Subcutaneous abdominal adipose tissue (tissue), 5 donors: ENCODE measurements around the gene LZTS3.
A peak's percentile ranks its signal among the peaks of the same experiment; 100 is the strongest.

ENCODE experiments used
- H3K27ac ChIP-seq: one replicate; pipeline ENCODE4 v1.7.0; 2013; ENCODE audit warnings: low read depth, mild to moderate bottlenecking, inconsistent platforms, low read length, moderate library complexity
- H3K27me3 ChIP-seq, 5 donors: one replicate each; pipeline ENCODE4 v1.7.0; 2013; ENCODE audit warnings: low read length in 5 of 5, inconsistent platforms in 1 of 5; ENCODE audit not compliant: control insufficient read depth in 5 of 5, insufficient read depth in 4 of 5
- H3K36me3 ChIP-seq, 5 donors: one replicate each; pipeline ENCODE4 v1.7.0; 2013; ENCODE audit warnings: low read length in 5 of 5; ENCODE audit not compliant: control insufficient read depth in 5 of 5, insufficient read depth in 5 of 5
- H3K4me1 ChIP-seq, 5 donors: one replicate each; pipeline ENCODE4 v1.7.0; 2013; ENCODE audit warnings: low read length in 5 of 5, mild to moderate bottlenecking in 3 of 5, moderate library complexity in 1 of 5; ENCODE audit not compliant: control insufficient read depth in 5 of 5, insufficient read depth in 5 of 5
- H3K4me3 ChIP-seq, 5 donors: one replicate each; pipeline ENCODE4 v1.7.0; 2013; ENCODE audit warnings: low read length in 5 of 5, low read depth in 1 of 5
- H3K9ac ChIP-seq, 5 donors: one replicate each; pipeline ENCODE4 v1.7.0; 2013; ENCODE audit warnings: low read length in 5 of 5, mild to moderate bottlenecking in 4 of 5, moderate library complexity in 3 of 5
- H3K9me3 ChIP-seq, 5 donors: one replicate each; pipeline ENCODE4 v1.7.0; 2013; ENCODE audit warnings: low read length in 5 of 5; ENCODE audit not compliant: control insufficient read depth in 5 of 5
- donor health status: healthy.
- donor health status: healthy.
- donor health status: healthy.
- donor health status: healthy.
- donor health status: healthy.

LZTS3 gene

DNA sequence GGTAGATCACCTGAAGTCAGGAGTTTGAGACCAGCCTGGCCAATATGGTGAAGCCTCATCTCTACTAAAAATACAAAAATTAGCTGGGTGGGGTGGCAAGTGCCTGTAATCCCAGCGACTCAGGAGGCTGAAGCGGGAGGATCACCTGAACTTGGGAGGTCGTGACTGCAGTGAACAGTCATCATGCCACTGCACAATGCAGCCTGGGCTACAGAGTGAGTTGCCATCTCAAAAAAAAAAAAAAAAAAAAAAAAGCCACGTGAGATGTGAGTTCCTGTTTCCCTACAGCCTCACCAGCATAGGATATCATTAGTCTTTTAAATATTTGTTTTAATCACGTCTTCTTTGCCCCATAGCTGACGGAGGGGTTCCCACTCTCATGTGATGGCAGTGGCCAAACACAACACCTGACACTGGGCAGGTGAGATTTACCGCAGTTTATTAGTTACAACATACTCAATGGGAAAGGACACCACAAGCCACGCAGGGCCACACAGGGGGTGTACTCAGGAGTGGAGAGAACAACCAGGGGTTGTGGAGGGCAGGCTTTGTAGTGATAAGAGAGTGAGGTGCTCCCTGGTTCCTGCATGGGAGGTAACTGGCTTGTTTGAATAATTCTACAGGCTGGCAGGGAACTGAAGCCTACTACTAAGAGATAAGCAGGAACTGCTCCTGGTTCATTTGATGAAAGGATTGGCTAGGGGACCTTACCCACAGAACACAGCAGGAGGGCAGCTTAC is 4.6 kb upstream of the LZTS3 start:
- no peaks in the 10 kb centered on the region for H3K9me3 ChIP-seq

DNA sequence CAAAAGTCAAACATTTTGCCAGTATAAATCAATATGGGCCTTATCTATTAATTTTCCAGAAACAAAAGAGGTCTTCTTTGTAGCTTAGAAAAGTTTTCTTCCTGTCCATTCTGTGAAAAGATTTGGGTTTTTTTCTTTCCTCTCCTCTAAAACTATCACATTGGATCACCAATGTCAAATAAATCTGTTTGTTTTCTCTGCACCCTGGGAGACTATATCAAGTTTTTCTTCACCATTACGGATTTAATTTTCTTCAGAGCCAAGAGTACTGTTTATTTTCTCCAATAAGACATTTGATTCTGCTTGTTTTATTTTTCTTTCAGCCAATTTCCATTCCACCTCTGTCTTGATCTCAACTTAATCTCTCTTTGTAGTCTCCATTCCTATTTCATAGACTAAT is 1.9 kb upstream of the LZTS3 start:
- peaks cover 4 to 30% (median 27%) of the 10 kb centered on the region in 5 donors for H3K4me1 ChIP-seq
- peaks cover 0 to 2% (median 0%) of the 10 kb centered on the region in 5 donors for H3K27me3 ChIP-seq
- no peaks in the 10 kb centered on the region for H3K9me3 ChIP-seq
- H3K36me3 ChIP-seq: no peaks in the 10 kb centered on the region
- H3K4me3 ChIP-seq: no peak overlapping the region
- peak overlapping the region in 1 of 5 donors; percentile 79 for H3K9ac ChIP-seq
- peak overlapping the region; percentile 9 for H3K27ac ChIP-seq

More for the DNA sequence above, 4.6 kb upstream of the LZTS3 start:
- peaks cover 1 to 28% (median 24%) of the 10 kb centered on the region in 5 donors for H3K4me1 ChIP-seq
- H3K27me3 ChIP-seq: no peaks in the 10 kb centered on the region
- no peaks in the 10 kb centered on the region for H3K36me3 ChIP-seq
- H3K9ac ChIP-seq: no peak overlapping the region
- H3K4me3 ChIP-seq: no peak overlapping the region
- H3K27ac ChIP-seq: no peak overlapping the region

DNA sequence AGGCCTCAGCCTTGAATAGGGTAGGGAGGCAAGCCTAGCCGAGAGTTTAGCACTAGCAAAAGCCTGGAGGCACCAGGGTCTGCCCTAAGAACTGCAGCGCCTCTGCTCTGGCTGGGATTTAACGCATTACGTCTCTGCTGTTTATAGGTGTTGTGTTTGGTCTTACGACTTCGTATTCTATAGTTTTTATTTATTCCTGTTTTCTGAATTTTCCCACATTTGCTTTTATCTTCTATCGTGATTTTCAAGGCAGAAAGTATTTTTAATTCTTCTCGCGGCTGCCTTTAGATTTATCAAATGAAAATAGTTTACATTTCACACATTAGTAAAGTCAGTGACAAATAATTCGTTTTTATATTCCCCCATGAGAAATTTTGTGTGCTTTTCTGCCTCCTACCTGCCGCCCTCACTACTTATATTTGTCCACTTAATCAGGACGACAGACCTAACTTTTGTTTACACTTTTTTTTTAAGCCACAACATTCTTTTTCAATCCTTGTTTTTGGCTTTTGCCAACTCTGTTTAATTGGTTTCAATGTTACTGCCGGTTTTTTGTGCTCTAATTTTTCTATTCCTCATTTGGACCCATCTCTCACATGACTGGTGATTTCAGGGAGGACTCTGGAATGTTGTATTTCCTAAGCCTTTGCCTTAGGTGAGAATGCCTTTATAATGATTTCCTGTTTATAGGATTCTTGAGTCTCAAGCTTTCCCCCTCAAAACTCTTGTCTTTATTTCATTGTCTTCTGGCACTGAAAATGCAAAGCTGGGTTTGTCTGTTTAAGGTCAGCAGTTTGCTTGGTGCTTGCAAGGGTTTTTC is 1.3 kb upstream of the LZTS3 start:
- H3K36me3 ChIP-seq: no peaks in the 10 kb centered on the region
- H3K9me3 ChIP-seq: no peaks in the 10 kb centered on the region
- H3K9ac ChIP-seq: peak overlapping the region; percentile 68 to 88 (median 79)
- H3K4me1 ChIP-seq: peaks cover 4 to 30% (median 27%) of the 10 kb centered on the region in 5 donors
- H3K27me3 ChIP-seq: peaks cover 0 to 2% (median 0%) of the 10 kb centered on the region in 5 donors
- H3K27ac ChIP-seq: peak overlapping the region; percentile 57
- peak overlapping the region; percentile 79 to 95 (median 93) for H3K4me3 ChIP-seq

DNA sequence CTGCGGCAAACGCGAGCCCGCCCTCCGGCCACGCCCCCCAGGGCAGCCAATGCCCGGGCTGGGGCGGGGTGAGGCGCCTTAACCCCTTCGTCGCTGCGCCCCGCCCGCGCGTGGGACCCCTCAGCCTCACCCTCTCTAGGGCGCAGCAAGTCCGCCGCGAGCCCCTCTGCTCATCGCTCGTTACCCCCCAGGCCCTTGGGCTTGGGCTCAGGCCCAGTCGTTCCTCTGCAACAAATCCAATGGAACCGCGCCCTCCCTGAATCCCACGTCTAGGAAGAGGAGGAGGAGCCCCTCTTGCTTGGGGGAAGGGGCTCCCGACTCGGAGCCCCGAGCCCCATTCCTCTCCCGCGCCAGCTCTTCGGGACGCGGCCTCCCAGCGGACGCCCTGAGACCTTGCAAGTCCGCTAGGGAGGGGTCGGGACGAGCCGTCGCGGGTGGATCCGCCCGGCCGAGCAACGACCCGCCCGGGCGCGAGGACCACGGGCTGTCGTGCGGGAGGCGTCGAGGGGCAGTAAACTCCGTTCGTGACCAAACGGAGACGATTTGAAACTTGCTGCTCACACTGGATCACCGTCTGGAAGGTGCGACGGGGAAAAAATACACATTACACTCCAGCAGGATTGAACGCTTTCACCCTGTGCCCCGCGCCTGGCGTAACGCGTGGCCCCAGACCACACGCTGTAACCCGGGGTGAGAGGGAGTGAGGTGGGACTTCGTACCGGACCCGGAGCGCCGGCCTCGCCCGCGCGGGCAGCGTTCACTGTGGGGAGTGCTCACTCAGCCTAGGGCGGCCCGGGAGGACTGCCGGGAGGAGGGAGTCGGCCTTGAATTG is 477 bp upstream of the LZTS3 start:
- Histone ChIP-seq H3K27ac (peak overlapping the region; percentile 57), H3K9ac (peak overlapping the region; percentile 68 to 88 (median 79)), H3K9me3 (no peaks in the 10 kb centered on the region), H3K36me3 (no peaks in the 10 kb centered on the region), H3K4me1 (peaks cover 4 to 30% (median 27%) of the 10 kb centered on the region in 5 donors), H3K27me3 (peaks cover 0 to 3% (median 0%) of the 10 kb centered on the region in 5 donors), H3K4me3 (peak overlapping the region; percentile 79 to 95 (median 93))

DNA sequence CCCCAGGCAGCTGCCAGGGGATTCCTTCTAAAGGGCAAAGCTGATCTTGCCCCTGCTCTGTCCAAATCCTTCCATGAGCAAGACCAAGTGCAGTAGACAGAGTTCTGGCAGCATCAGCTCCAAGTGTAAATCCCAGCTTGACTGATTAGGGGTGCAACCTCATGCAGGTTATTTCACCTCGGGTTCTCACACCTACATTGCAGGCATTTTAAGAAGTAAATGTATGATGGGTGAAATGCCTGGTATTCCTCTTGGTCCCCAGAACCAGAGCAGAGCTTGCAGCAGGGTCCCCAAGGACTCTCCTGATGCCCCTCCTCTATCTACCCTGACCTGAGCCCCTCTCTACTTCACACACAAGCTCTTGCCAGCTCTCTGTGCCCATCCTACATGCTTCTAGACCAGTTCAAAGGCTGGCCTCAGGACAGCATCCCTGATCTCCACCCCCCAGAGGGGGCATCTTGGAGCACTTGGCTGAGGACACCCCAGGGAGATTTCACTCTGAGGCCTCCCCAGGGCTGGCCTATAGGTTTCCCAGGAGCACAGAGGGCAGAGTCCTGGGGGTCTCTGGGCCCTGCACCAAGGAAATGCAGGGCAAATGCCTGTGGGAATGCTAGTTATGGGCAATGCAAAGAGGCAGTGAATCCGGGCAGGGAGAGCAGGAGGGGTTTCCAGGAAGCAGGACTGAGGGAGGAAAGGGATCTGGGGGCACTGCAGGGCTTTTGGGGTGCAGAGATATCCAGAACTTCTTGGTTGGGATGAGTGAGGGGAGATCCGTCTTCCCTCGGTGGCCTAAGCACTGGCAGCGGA is 1.0 kb downstream of the LZTS3 start:
- Histone ChIP-seq H3K9me3 (no peaks in the 10 kb centered on the region), H3K36me3 (no peaks in the 10 kb centered on the region), H3K9ac (peak overlapping the region in 2 of 5 donors; percentile 35 to 79), H3K4me1 (peaks cover 4 to 30% (median 27%) of the 10 kb centered on the region in 5 donors), H3K27ac (no peak overlapping the region), H3K27me3 (peaks cover 0 to 6% (median 3%) of the 10 kb centered on the region in 5 donors), H3K4me3 (peak overlapping the region; percentile 54 to 95 (median 93))

DNA sequence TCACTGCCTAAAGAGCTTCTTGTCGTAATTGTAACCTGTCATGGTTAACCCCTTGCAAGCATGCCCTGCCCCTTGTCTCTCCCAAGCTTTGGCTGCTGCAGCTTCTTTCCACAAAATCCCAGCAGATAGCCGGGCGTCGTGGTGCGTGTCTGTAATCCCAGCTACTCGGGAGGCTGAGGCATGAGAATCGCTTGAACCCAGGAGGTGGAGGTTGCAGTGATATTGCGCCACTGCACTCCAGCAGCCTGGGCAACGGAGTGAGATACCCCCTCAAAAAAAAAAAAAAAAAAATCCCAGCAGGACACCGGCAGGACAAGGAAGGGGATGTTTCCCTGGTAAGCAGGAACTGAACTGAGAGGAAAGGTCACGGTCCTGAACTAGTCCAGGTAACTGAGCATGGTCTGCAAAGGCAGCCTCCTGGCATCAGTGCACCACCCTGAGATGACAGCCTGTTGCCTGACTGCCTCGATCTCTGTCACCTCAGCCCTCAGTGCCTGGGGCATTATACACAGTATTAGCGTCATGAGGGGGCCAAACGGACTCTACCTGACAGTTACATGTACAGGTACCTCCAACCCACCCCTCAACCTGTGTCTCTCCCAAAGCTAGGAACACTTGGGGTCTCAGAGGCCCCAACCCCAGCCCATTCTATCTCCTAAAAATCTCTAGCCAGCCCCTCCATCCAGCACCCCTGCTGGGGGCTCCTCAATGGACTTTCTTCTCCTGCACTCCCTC is 1.8 kb downstream of the LZTS3 start:
- H3K27me3 ChIP-seq: peaks cover 0 to 6% (median 3%) of the 10 kb centered on the region in 5 donors
- H3K36me3 ChIP-seq: no peaks in the 10 kb centered on the region
- H3K9me3 ChIP-seq: no peaks in the 10 kb centered on the region
- H3K9ac ChIP-seq: no peak overlapping the region
- H3K4me1 ChIP-seq: peaks cover 4 to 30% (median 27%) of the 10 kb centered on the region in 5 donors
- H3K4me3 ChIP-seq: no peak overlapping the region
- no peak overlapping the region for H3K27ac ChIP-seq

DNA sequence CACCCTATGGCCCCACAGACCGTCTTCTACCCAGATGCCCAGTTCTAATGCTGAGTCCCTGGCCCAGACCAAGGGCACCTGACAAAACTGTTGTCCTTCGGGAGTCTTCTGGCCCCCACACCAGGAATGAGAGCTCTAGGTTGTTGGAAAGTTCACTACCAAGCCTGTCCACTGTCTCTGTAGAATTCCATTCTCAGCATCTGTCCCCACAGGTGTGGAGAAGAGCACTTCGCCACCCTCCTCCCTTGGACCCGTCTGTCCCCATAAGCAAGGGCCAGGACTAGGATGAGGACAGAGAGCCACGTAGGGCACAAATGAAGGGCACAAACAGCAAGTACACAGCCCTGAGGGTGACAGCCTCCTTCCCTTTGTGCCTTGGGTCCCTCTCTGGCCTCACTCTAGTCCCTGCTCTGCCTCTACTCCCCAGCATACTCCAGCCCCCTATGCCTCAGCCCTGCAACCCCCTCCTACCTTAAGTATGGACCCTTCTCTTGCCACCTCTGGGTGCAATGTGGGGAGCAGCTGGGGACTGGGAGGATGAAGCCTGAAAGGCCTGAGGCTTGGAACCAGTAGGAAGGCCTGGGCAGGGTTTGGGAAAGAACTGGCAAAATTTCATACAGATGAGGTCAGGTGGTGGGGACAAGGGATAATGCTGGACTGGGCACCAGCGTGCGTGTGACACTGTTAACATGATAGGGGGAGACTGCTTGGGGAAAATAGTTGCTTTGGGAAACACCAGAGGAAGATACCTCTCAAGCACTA is 4.3 kb downstream of the LZTS3 start:
- H3K27me3 ChIP-seq: peaks cover 0 to 6% (median 3%) of the 10 kb centered on the region in 5 donors
- no peak overlapping the region for H3K9ac ChIP-seq
- no peaks in the 10 kb centered on the region for H3K9me3 ChIP-seq
- no peak overlapping the region for H3K4me3 ChIP-seq
- H3K4me1 ChIP-seq: peaks cover 2 to 28% (median 24%) of the 10 kb centered on the region in 5 donors
- no peaks in the 10 kb centered on the region for H3K36me3 ChIP-seq
- no peak overlapping the region for H3K27ac ChIP-seq

DNA sequence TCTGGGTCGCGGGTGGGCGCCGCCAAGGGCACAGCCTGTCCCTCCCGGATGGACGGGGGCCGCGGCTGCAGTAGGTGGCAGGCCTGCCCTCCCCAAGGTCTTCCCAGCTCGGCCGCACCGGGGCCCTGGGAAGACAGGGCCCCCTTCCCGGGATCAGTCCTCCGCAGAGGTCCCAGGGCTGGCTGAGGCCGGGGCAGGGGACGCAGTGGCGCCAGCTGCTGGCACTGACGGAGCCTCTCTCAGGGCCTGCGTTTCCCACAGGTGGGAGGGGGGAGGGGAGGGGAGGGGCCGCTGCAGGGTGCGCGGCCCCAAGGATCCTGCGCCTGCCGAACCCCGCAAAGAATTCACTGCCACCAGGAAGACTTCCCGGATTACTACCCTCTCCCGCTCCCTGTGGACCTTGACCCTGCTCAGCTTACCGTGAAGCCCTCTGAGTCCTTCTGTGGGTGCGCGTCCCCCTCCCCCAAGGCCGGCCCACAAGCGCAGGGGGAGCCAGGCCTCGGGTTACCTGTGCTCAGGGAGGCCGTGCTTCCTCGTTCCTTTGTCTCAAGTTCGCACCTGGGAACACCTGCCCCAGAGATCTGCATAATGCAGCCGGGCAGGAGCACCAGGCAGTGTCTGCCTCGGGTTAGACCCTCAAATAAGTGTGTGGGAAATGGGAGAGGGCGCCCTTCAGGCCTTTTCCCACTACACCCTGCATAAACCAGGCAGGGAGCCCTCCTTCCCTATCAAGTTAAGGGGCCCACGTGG is 5.1 kb downstream of the LZTS3 start:
- Histone ChIP-seq H3K4me1 (peaks cover 2 to 23% (median 18%) of the 10 kb centered on the region in 5 donors), H3K4me3 (no peak overlapping the region), H3K36me3 (no peaks in the 10 kb centered on the region), H3K9me3 (no peaks in the 10 kb centered on the region), H3K27ac (no peak overlapping the region), H3K27me3 (peaks cover 0 to 6% (median 3%) of the 10 kb centered on the region in 5 donors), H3K9ac (no peak overlapping the region)
